Neuronal stem cell (in vitro differentiated cells): ENCODE data around the gene RGS16.
"Not testable (repeated sequence)": the region's sequence is repeated elsewhere in the genome, so short reads cannot be mapped to it uniquely, and the experiment has no call there.

Experiments
- DNase-seq: peaks from one replicate; pipeline ENCODE4 v3.0.0-alpha.2; 2013; ENCODE audit warnings: low spot score
- H2AFZ ChIP-seq: one replicate; pipeline ENCODE4 v1.6.1; 2013; ENCODE audit warnings: mild to moderate bottlenecking, low read length, inconsistent platforms
- H2AK5ac ChIP-seq: 2 replicates; pipeline ENCODE4 v1.6.1; 2013; ENCODE audit warnings: low read depth, mild to moderate bottlenecking, inconsistent platforms, low read length, moderate library complexity, mixed read lengths
- H2BK120ac ChIP-seq: 2 replicates; pipeline ENCODE4 v1.6.1; 2013; ENCODE audit warnings: low read depth, mild to moderate bottlenecking, inconsistent platforms, low read length, moderate library complexity, mixed read lengths
- H2BK12ac ChIP-seq: one replicate; pipeline ENCODE4 v1.6.1; 2013; ENCODE audit warnings: low read length, inconsistent platforms
- H2BK15ac ChIP-seq: 2 replicates; pipeline ENCODE4 v1.6.1; 2013; ENCODE audit warnings: mild to moderate bottlenecking, low read length, inconsistent platforms, mixed read lengths
- H2BK5ac ChIP-seq: one replicate; pipeline ENCODE4 v1.6.1; 2013; ENCODE audit warnings: inconsistent platforms, mild to moderate bottlenecking, low read length, moderate library complexity
- H3K14ac ChIP-seq: one replicate; pipeline ENCODE4 v1.6.1; 2013; ENCODE audit warnings: low read length, inconsistent platforms
- H3K18ac ChIP-seq: 2 replicates; pipeline ENCODE4 v1.6.1; 2013; ENCODE audit warnings: low read length, inconsistent platforms
- H3K23ac ChIP-seq: 2 replicates; pipeline ENCODE4 v1.6.1; 2013; ENCODE audit warnings: low read depth, mild to moderate bottlenecking, mixed read lengths, low read length, inconsistent platforms; ENCODE audit not compliant: poor library complexity
- H3K27ac ChIP-seq: replicated peaks from 3 replicates; pipeline ENCODE4 v1.5.1; 2013; ENCODE audit warnings: low read length, inconsistent platforms
- H3K27me3 ChIP-seq, 3 experiments: 2 replicates each; pipeline ENCODE4 v1.6.1; 2013; ENCODE audit warnings: low read length in 3 of 3, mild to moderate bottlenecking in 2 of 3, inconsistent platforms in 1 of 3, low read depth in 1 of 3, mixed read lengths in 1 of 3, moderate library complexity in 1 of 3; ENCODE audit not compliant: control insufficient read depth in 3 of 3, insufficient read depth in 3 of 3
- H3K36me3 ChIP-seq, 2 donors: replicated peaks in 1 of 2; 2 replicates each; pipeline ENCODE4 v1.6.1; 2013; ENCODE audit warnings: low read length in 2 of 2; ENCODE audit not compliant: control insufficient read depth in 2 of 2, insufficient read depth in 2 of 2
- H3K4ac ChIP-seq: 2 replicates; pipeline ENCODE4 v1.6.1; 2013; ENCODE audit warnings: inconsistent platforms, mild to moderate bottlenecking, low read length, moderate library complexity
- H3K4me1 ChIP-seq, 2 donors: 1 replicate in 1 of 2; 2 replicates in 1 of 2; pipeline ENCODE4 v1.6.1; 2013; ENCODE audit warnings: low read length in 2 of 2, low read depth in 1 of 2; ENCODE audit not compliant: control insufficient read depth in 2 of 2, insufficient read depth in 1 of 2
- H3K4me2 ChIP-seq: one replicate; pipeline ENCODE4 v1.6.1; 2013; ENCODE audit warnings: mild to moderate bottlenecking, low read length, inconsistent platforms; ENCODE audit not compliant: insufficient read depth, poor library complexity, severe bottlenecking
- H3K4me3 ChIP-seq, 2 donors: 2 replicates each; pipeline ENCODE4 v1.5.1; 2013; ENCODE audit warnings: low read length in 2 of 2, mild to moderate bottlenecking in 2 of 2, inconsistent platforms in 1 of 2, moderate library complexity in 1 of 2
- H3K79me1 ChIP-seq: one replicate; pipeline ENCODE4 v1.6.1; 2013; ENCODE audit warnings: low read depth, mild to moderate bottlenecking, inconsistent platforms, low read length, moderate library complexity
- H3K9ac ChIP-seq: one replicate; pipeline ENCODE4 v1.6.1; 2013; ENCODE audit warnings: mild to moderate bottlenecking, low read depth, low read length, inconsistent platforms; ENCODE audit not compliant: poor library complexity
- H3K9me3 ChIP-seq, 2 donors: replicated peaks in 1 of 2; 2 replicates each; pipeline versions ENCODE3 to v1.6.1; 2013; ENCODE audit warnings: low read length in 2 of 2, mild to moderate bottlenecking in 2 of 2, inconsistent platforms in 1 of 2, low read depth in 1 of 2, mixed read lengths in 1 of 2, moderate library complexity in 1 of 2; ENCODE audit not compliant: control insufficient read depth in 2 of 2, insufficient read depth in 1 of 2
- H4K8ac ChIP-seq: one replicate; pipeline ENCODE4 v1.6.1; 2013; ENCODE audit warnings: low read depth, mild to moderate bottlenecking, inconsistent platforms, low read length, moderate library complexity
- H4K91ac ChIP-seq: one replicate; pipeline ENCODE4 v1.6.1; 2013; ENCODE audit warnings: low read length, low read depth, mild to moderate bottlenecking, inconsistent platforms; ENCODE audit not compliant: poor library complexity
- WGBS, 2 donors: extraction: QIAGEN DNeasy Blood & Tissue Kit; methylation state at CpG; one replicate each; pipeline ENCODE4 v1.1.7; 2013; ENCODE audit warnings: missing lambda C conversion rate in 2 of 2, mixed read lengths in 1 of 2; ENCODE audit not compliant: insufficient read length in 2 of 2, insufficient replicate concordance in 1 of 2; ENCODE audit errors: extremely low coverage in 2 of 2; 5-methylcytosine and 5-hydroxymethylcytosine counted together

Gene RGS16

DNA sequence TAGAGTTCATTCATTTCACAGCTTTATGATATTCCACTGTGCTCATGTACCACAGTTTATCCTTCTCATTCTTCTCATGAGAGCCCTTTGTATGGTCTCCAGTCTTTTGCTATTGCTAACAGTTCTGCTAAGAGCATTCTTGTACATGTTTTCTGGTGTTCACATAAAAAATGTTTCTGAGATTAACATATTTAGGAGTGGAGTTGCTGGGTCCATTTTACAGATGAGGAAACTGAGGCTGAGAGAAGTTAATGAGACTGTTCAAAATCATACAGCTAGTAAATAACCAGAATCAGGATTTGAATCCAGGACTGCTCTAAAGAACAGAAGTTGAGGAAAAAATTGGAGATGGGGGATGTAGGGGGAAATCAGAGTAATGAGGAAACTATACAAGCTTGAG is 28.8 kb upstream of the RGS16 start:
- Histone ChIP-seq H3K23ac (no peak overlapping the region), H3K18ac (no peak overlapping the region), H2BK120ac (no peak overlapping the region)

DNA sequence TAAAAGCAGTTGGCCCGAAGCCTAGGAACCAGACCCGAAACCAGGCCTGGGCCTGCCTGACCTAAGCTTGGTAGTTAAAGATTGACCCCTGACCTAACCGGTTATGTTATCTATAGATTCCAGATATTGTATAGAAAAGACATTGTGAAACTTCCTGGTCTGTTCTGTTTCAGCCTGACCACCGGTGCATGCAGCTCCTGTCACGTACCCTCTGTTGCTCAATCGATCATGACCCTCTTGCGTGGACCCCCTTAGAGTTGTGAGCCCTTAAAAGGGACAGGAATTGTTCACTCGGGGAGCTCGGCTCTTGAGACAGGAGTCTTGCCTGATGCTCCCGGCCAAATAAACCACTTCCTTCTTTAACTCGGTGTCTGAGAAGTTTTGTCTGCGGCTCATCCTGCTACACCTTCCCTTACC is 28.3 kb upstream of the RGS16 start:
- not testable (repeated sequence) for H3K9ac ChIP-seq, H4K8ac ChIP-seq, H3K27me3 ChIP-seq, H3K27ac ChIP-seq, H3K79me1 ChIP-seq, H4K91ac ChIP-seq, H3K4me2 ChIP-seq, H3K4me3 ChIP-seq, DNase-seq, H3K9me3 ChIP-seq, H2AFZ ChIP-seq, H2BK12ac ChIP-seq, H2AK5ac ChIP-seq, H2BK15ac ChIP-seq, H3K4ac ChIP-seq, H2BK120ac ChIP-seq, H2BK5ac ChIP-seq, H3K14ac ChIP-seq, H3K36me3 ChIP-seq, H3K23ac ChIP-seq, H3K18ac ChIP-seq
- no CpG with 5 or more reads among the region's 12 CpGs for WGBS, 2 donors
- peaks cover 25 to 30% of the 10 kb centered on the region in 2 donors for H3K4me1 ChIP-seq

More for the DNA sequence above, 28.8 kb upstream of the RGS16 start:
- Histone ChIP-seq H3K4me3 (no peak overlapping the region), H3K9ac (no peak overlapping the region), H3K27ac (no peak overlapping the region), H2AK5ac (no peak overlapping the region), H4K91ac (no peak overlapping the region), H2AFZ (no peak overlapping the region), H2BK15ac (no peak overlapping the region), H3K4me1 (peaks cover 25 to 30% of the 10 kb centered on the region in 2 donors), H3K9me3 (no peaks in the 10 kb centered on the region), H2BK12ac (no peak overlapping the region), H3K36me3 (no peaks in the 10 kb centered on the region), H2BK5ac (no peak overlapping the region), H3K14ac (no peak overlapping the region), H3K27me3 (no peaks in the 10 kb centered on the region), H3K4me2 (no peak overlapping the region), H3K79me1 (no peaks in the 10 kb centered on the region), H3K4ac (no peak overlapping the region), H4K8ac (no peak overlapping the region)
- no peak for DNase-seq

GRCh38 chr1:182631954-182632353 is 27.8 kb upstream of the RGS16 start:
- Histone ChIP-seq H3K36me3 (no peaks in the 10 kb centered on the region), H3K4me1 (peaks cover 25 to 29% of the 10 kb centered on the region in 2 donors), H3K79me1 (no peaks in the 10 kb centered on the region), H3K4me2 (no peak overlapping the region), H3K4ac (no peak overlapping the region), H2BK120ac (no peak overlapping the region), H3K27ac (no peak overlapping the region), H3K18ac (no peak overlapping the region), H3K14ac (no peak overlapping the region), H4K91ac (no peak overlapping the region), H2BK5ac (no peak overlapping the region), H3K9me3 (no peaks in the 10 kb centered on the region), H3K27me3 (no peaks in the 10 kb centered on the region), H4K8ac (no peak overlapping the region), H3K9ac (no peak overlapping the region), H2AFZ (no peak overlapping the region), H2AK5ac (no peak overlapping the region), H3K4me3 (no peak overlapping the region), H3K23ac (no peak overlapping the region), H2BK12ac (no peak overlapping the region), H2BK15ac (no peak overlapping the region)
- DNase-seq: no peak
- 80% methylated on average over 1 of the region's 1 CpG; no CpG with 5 or more reads in 1 of the 2 donors for WGBS, 2 donors

DNA sequence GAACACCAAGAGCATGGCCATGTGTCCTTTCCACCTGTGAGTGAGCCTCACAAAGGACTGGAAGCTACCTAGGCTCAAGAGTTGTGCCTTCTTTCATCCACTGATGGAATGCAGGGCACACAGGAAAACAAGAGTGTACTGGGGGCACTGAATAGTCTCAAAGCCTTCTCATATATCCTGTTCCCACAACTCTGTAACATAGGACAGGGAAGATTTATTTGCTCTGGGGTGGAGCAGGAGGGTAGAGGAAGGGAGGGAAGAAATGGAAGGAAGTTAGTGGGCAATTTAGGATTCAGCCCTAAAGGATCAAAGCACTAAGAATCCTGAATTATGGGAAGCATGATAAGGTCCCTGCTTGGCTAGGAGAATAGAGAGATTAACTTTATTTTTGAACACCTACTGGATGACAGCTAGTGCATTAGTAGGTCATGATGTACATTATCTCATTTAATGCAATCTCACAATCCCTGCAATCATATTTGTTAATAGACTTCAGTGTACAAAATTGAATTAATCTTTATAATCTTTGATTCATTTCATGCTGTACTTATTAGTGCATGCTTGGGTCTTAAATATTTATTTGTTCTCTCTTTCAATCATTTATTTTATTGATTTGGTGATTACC is 27.0 kb upstream of the RGS16 start:
- Histone ChIP-seq H3K9me3 (no peaks in the 10 kb centered on the region), H4K8ac (no peak overlapping the region), H2BK15ac (no peak overlapping the region), H2BK5ac (no peak overlapping the region), H3K23ac (no peak overlapping the region), H3K79me1 (no peaks in the 10 kb centered on the region), H3K4me1 (peaks cover 25 to 27% of the 10 kb centered on the region in 2 donors), H2AFZ (no peak overlapping the region), H3K36me3 (no peaks in the 10 kb centered on the region), H3K27ac (peak overlapping the region; percentile 4), H3K18ac (no peak overlapping the region), H3K4me3 (no peak overlapping the region), H3K9ac (no peak overlapping the region), H2AK5ac (no peak overlapping the region), H4K91ac (no peak overlapping the region), H2BK12ac (no peak overlapping the region), H3K4ac (no peak overlapping the region), H3K14ac (no peak overlapping the region), H2BK120ac (no peak overlapping the region), H3K4me2 (no peak overlapping the region), H3K27me3 (no peaks in the 10 kb centered on the region)
- DNase-seq: no peak
